SK-N-SH treated with all-trans-retinoic acid at 6 μM for 48 hours (cell line): ENCODE measurements around the gene ORM1.

Source experiments
- ARNTL ChIP-seq: fragments of 450-650 bp; formaldehyde crosslinking; IDR thresholded peaks from 2 replicates; pipeline ENCODE4 v1.5.0; 2020; ENCODE audit warnings: low read depth, mild to moderate bottlenecking, moderate library complexity, borderline replicate concordance
- GLIS3 ChIP-seq: fragments of 250-450 bp; sonication (Bioruptor Pico); IDR thresholded peaks from 2 replicates; pipeline ENCODE4 v1.5.0; 2020; ENCODE audit warnings: mild to moderate bottlenecking, moderate library complexity
- RARB ChIP-seq: fragments of 250-450 bp; sonication (Bioruptor Pico); IDR thresholded peaks from 2 replicates; pipeline ENCODE4 v1.8.0; 2021; ENCODE audit warnings: mild to moderate bottlenecking, moderate library complexity
- TOX ChIP-seq: fragments of 250-450 bp; sonication (Bioruptor Pico); IDR thresholded peaks from 2 replicates; pipeline ENCODE4 v1.8.0; 2021; ENCODE audit warnings: mild to moderate bottlenecking, moderate library complexity, borderline replicate concordance
- ZFP3 ChIP-seq: fragments of 250-450 bp; sonication (Bioruptor Pico); IDR thresholded peaks from 2 replicates; pipeline ENCODE4 v1.5.0; 2020; ENCODE audit warnings: mild to moderate bottlenecking, moderate library complexity
- TF ChIP-seq, protein P1 (sequence below): fragments of 250-450 bp; sonication (Bioruptor Pico); IDR thresholded peaks from 2 replicates; pipeline ENCODE4 v1.8.0; 2020; ENCODE audit warnings: mild to moderate bottlenecking, moderate library complexity, borderline replicate concordance
- TF ChIP-seq, protein P2 (sequence below): fragments of 250-450 bp; sonication (Bioruptor Pico); IDR thresholded peaks from 2 replicates; pipeline ENCODE4 v1.5.1; 2020; ENCODE audit warnings: low read depth, mild to moderate bottlenecking, moderate library complexity

DNA sequence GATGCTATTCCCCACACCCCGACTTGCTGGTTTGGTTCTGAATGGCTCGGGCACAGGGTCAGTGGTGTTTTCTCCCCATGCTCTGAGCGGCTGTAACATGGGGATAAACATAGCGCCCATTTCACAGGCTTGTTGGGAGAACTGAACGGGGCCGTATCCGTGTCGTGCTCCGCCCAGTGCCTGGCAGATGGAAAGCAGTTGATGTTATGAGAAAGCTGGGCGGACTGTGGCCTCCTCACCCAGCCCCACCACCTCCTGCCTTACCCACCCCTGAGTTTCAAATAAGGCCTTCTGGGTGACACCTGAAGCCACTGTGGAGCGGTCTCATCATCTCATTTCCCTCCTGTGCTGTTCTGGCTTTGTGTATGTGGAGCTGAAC, 21.3 kb downstream of the ORM1 start:
- TF ChIP-seq ARNTL (CRISPR knock-in tag) (no peak), ZFP3 (CRISPR knock-in tag) (no peak), TOX (CRISPR knock-in tag) (no peak), RARB (CRISPR knock-in tag) (no peak), GLIS3 (no peak)
- TF ChIP-seq, protein P1, sequence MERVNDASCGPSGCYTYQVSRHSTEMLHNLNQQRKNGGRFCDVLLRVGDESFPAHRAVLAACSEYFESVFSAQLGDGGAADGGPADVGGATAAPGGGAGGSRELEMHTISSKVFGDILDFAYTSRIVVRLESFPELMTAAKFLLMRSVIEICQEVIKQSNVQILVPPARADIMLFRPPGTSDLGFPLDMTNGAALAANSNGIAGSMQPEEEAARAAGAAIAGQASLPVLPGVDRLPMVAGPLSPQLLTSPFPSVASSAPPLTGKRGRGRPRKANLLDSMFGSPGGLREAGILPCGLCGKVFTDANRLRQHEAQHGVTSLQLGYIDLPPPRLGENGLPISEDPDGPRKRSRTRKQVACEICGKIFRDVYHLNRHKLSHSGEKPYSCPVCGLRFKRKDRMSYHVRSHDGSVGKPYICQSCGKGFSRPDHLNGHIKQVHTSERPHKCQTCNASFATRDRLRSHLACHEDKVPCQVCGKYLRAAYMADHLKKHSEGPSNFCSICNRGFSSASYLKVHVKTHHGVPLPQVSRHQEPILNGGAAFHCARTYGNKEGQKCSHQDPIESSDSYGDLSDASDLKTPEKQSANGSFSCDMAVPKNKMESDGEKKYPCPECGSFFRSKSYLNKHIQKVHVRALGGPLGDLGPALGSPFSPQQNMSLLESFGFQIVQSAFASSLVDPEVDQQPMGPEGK (CRISPR knock-in tag) = no peak
- TF ChIP-seq, protein P2, sequence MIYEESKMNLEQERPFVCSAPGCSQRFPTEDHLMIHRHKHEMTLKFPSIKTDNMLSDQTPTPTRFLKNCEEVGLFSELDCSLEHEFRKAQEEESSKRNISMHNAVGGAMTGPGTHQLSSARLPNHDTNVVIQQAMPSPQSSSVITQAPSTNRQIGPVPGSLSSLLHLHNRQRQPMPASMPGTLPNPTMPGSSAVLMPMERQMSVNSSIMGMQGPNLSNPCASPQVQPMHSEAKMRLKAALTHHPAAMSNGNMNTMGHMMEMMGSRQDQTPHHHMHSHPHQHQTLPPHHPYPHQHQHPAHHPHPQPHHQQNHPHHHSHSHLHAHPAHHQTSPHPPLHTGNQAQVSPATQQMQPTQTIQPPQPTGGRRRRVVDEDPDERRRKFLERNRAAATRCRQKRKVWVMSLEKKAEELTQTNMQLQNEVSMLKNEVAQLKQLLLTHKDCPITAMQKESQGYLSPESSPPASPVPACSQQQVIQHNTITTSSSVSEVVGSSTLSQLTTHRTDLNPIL (CRISPR knock-in tag) = no peak
